ENCODE measurements around the gene SFT2D2. TPM values are rescaled to one million over a fixed set of nuclear protein-coding genes. Genes with fewer than 3 reads are reported as not detected.

Gene SFT2D2
- total RNA-seq, 2 donors from 2014 or later = 70.9 to 84.5 TPM

DNA sequence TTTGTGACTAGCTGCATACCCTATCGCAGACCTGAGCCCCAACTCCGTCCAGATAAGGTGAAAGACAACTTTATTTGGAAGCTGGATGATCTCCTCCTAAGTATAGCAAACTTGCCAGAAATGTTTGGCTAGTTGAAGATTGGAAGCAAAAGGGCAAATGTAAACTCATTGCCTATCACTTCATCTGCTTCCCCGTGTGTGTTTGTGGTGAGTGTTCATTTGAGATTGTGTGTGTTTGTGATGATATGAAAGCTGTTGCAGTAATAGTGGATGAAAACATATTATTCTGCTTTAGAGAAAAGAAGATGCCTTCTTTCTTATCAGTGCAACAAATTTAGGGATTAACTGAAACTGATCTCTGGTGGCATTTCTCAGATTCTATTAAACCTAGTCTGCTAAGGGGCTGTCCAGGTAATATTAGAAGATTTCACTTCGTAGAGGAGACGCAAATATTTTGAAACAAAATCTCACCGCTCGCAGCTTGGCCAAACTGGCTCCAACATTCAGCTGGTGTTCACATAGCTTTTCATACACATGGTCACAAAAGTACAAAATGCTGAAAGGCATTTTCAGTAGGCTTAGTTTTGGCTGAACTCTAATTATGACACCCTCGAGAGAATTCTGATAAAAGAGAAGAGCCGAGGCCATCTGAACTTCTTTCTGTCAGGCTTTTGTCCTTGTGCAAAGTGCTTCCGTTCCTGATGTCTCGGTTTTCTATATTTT lies 56.0 kb downstream of the SFT2D2 start:
- H3K9me3 ChIP-seq = no peaks in the 10 kb centered on the region
- H3K4me3 ChIP-seq = no peak overlapping the region
- no peak overlapping the region for H3K27ac ChIP-seq
- no peaks in the 10 kb centered on the region for H3K4me1 ChIP-seq
- no peaks in the 10 kb centered on the region for H3K36me3 ChIP-seq
- H3K9ac ChIP-seq (ENCODE audit: low read depth in 2 of 2, low read length in 2 of 2) = no peak overlapping the region
- no peaks in the 10 kb centered on the region for H3K27me3 ChIP-seq
- intact Hi-C loops (cut with DNase I) = no loop called here
- no peak for DNase-seq
- TF ChIP-seq, protein P1, sequence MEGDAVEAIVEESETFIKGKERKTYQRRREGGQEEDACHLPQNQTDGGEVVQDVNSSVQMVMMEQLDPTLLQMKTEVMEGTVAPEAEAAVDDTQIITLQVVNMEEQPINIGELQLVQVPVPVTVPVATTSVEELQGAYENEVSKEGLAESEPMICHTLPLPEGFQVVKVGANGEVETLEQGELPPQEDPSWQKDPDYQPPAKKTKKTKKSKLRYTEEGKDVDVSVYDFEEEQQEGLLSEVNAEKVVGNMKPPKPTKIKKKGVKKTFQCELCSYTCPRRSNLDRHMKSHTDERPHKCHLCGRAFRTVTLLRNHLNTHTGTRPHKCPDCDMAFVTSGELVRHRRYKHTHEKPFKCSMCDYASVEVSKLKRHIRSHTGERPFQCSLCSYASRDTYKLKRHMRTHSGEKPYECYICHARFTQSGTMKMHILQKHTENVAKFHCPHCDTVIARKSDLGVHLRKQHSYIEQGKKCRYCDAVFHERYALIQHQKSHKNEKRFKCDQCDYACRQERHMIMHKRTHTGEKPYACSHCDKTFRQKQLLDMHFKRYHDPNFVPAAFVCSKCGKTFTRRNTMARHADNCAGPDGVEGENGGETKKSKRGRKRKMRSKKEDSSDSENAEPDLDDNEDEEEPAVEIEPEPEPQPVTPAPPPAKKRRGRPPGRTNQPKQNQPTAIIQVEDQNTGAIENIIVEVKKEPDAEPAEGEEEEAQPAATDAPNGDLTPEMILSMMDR (IDR thresholded peaks at IDR 0.05) = no peak

DNA sequence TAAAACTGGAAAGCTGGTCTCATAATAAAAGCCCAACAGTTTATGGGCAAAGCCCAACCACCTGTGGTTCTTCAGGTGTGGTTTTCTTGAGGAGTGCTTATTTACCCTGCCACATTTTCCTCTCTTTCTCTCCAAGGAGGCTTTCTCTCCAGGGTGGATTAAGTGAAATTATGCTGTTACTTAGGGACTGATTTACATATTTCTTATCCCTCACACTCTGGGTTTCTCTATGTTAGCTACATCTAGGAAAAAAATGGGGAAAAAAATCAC lies 59.7 kb downstream of the SFT2D2 start:
- TF ChIP-seq, protein P1 (IDR thresholded peaks at IDR 0.05) = no peak
- intact Hi-C loops (cut with DNase I) = no loop called here
- no peak for DNase-seq
- H3K9ac ChIP-seq (ENCODE audit: low read depth in 2 of 2, low read length in 2 of 2) = no peak overlapping the region
- H3K4me3 ChIP-seq = no peak overlapping the region
- no peaks in the 10 kb centered on the region for H3K36me3 ChIP-seq
- H3K4me1 ChIP-seq = no peaks in the 10 kb centered on the region
- H3K27me3 ChIP-seq = no peaks in the 10 kb centered on the region
- H3K9me3 ChIP-seq = no peaks in the 10 kb centered on the region
- no peak overlapping the region for H3K27ac ChIP-seq

- Histone ChIP-seq H3K27me3 (no peaks in the 10 kb centered on the region), H3K27ac (no peak overlapping the region), H3K4me1 (no peaks in the 10 kb centered on the region), H3K9ac (ENCODE audit: low read depth in 2 of 2, low read length in 2 of 2) (no peak overlapping the region), H3K9me3 (no peaks in the 10 kb centered on the region), H3K36me3 (no peaks in the 10 kb centered on the region), H3K4me3 (no peak overlapping the region)
- intact Hi-C loops (cut with DNase I) = no loop called here
- DNase-seq = no peak
- TF ChIP-seq, protein P1 (IDR thresholded peaks at IDR 0.05) = no peak
Observed at GRCh38 chr1:168285971-168286927, 60.4 kb downstream of the SFT2D2 start.

GRCh38 chr1:168287237-168287664 lies 61.4 kb downstream of the SFT2D2 start:
- H3K9me3 ChIP-seq = no peaks in the 10 kb centered on the region
- H3K36me3 ChIP-seq = no peaks in the 10 kb centered on the region
- no peak overlapping the region for H3K9ac ChIP-seq (ENCODE audit: low read depth in 2 of 2, low read length in 2 of 2)
- no peak for DNase-seq
- H3K4me1 ChIP-seq = no peaks in the 10 kb centered on the region
- TF ChIP-seq, protein P1 (IDR thresholded peaks at IDR 0.05) = no peak
- H3K27me3 ChIP-seq = no peaks in the 10 kb centered on the region
- no peak overlapping the region for H3K4me3 ChIP-seq
- intact Hi-C loops (cut with DNase I) = no loop called here
- H3K27ac ChIP-seq = no peak overlapping the region

DNA sequence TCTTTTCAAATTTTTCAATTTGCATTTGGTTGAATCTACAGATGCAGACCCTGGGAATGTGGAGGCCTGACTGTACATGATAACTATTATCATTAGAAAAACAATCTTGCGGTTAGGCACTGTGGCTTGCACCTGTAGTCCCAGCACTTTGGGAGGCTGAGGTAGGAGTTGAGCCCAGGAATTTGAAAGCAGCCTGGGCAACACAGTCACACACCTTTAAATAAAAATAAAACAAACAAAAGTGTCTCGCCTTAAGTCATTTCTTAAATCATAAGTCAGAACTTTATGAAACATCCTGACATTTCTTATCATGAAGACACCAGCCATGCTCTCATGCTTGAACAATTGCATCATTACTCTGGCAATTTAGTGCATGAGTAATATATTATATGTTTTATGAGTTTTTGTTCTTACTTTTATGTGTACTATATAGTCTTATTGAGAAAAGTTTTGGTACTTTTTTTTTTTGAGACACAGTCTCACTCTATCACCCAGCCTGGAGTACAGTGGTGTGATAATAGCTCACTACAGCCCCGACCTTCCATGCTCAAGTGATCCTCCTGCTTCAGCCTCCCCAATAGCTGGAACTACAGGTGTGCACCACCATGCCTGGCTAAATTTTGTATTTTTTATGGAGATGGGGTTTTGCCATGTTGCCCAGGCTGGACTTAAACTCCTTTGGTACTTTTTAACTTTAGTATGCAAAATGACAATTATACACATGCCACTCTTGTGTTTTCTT lies 62.7 kb downstream of the SFT2D2 start:
- intact Hi-C loops (cut with DNase I) = no loop called here
- TF ChIP-seq, protein P1 (IDR thresholded peaks at IDR 0.05) = no peak
- no peak for DNase-seq
- H3K9ac ChIP-seq (ENCODE audit: low read depth in 2 of 2, low read length in 2 of 2) = no peak overlapping the region
- no peaks in the 10 kb centered on the region for H3K4me1 ChIP-seq
- no peak overlapping the region for H3K4me3 ChIP-seq
- H3K36me3 ChIP-seq = no peaks in the 10 kb centered on the region
- H3K27ac ChIP-seq = no peak overlapping the region
- no peaks in the 10 kb centered on the region for H3K9me3 ChIP-seq
- H3K27me3 ChIP-seq = no peaks in the 10 kb centered on the region

Data from colonic mucosa (tissue), 4 donors.